CMK (cell line): ENCODE results near the gene CELA1.
"Not testable (repeated sequence)": the region's sequence is repeated elsewhere in the genome, so short reads cannot be mapped to it uniquely, and the experiment has no call there.

ENCODE experiments used
- DNase-seq: peaks from one replicate; pipeline ENCODE4 v3.0.0-alpha.2; 2010; ENCODE audit warnings: low read depth

The CELA1 gene

GRCh38 chr12:51342416-51342815, 4.1 kb downstream of the CELA1 start:
- no peak for DNase-seq

GRCh38 chr12:51341251-51342007, 5.0 kb downstream of the CELA1 start:
- DNase-seq, result peak; percentile 53

DNA sequence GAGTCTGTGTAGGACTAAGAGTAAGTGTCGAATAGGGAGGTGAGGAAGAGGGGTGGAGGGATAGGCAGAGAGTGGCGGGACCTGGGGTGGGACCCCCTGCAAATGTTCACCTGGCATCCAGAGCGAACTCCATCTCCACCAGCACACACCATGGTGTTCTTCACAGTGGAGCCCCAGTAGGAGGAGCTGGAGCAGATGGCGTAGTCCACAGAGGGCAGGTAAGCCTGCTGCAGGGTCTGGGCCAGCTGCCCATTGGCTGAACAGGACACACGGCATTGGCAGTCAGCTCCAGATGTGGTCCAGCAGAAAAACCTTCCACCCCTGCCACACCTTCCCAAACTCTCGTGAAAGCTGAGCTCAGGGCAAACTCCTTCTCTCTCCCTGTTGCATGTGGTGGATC, 6.7 kb downstream of the CELA1 start:
- DNase-seq, result no peak

- DNase-seq, result not testable (repeated sequence)
Measured at GRCh38 chr12:51337336-51337735, 9.1 kb downstream of the CELA1 start.

DNA sequence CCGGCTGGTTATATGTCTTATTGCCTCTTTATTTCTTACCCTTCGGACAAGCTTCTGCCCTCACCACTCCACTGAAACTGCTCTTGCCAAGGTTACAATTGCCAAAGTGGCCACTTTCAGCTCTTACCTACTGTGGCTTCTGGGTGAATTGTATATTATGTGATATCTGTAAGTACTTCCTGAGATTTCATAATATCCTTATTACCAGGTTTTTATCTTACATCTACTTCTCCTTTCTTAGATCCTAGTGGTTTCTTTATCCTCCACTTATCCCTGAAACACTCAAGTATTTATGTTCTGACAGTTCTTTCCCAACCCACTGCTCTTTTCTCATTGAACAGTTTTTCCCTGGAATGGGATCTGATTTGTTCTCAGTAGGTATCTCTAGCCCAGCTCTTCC, 10.5 kb downstream of the CELA1 start:
- no peak for DNase-seq

- DNase-seq, result no peak
Measured at GRCh38 chr12:51334764-51335163, 11.7 kb downstream of the CELA1 start.

GRCh38 chr12:51333536-51333935, 12.9 kb downstream of the CELA1 start:
- DNase-seq, result no peak

DNA sequence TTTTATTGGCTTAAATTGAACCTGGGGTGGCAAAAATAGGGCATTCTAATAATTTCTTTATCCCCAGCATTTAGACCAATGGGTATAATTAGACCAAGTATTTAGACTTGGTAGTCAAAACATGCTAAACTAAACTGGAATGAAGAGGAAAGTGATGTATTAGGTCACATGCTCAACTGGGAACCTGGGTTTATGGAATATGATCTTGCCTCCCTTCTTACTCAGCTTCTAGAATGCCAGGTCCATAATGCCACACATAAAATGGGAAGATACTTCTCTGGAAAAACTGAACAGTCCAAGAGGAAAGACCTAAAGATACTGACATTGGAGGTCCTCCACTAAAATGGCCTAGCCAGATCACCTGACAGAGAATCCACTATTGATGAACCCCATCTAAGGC, 16.3 kb downstream of the CELA1 start:
- no peak for DNase-seq

DNA sequence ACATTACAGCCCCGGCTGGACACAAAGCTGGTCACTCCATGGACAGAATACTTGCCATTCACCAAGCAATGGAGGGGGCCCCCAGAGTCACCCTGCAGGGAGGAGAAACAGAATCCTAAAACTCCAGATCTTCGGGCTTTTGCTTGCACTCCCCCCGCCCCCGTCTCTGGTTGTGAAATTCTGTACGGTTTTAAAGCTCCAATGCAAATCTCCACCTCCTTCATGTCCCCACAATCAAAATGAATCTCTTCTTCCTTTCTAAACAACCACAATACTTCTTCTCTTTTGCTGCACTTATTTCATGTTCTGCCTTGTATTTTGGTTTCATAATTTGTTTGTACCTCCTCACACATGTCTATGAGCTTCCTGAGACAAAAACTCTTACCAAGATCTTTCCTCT, 16.7 kb downstream of the CELA1 start:
- DNase-seq, result no peak

DNA sequence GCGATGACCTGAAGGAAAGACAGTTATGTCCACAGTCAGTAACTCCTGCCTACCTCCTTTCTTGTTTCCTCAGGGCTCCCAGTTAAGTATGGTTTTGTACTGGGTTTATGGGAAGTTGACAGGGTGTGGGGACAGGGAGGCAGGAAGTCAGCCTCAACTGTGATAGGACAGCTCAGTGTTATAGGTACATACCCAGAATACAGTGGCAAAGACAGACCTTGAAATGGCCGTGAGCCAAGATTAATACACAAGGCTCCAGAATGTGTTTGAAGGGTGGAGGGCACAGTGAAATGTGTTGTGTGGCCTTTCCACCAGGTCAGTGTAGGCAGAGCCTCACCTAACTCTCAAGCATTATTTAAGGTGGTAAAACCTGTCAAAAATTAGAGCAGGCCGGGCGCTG, 17.9 kb downstream of the CELA1 start:
- no peak for DNase-seq

GRCh38 chr12:51326698-51327439, 19.6 kb downstream of the CELA1 start:
- DNase-seq, result peak; percentile 73

GRCh38 chr12:51324953-51325352, 21.5 kb downstream of the CELA1 start:
- no peak for DNase-seq

- peak; percentile 70 for DNase-seq
Measured at GRCh38 chr12:51323966-51324895, 22.2 kb downstream of the CELA1 start, which contains the start of gene BIN2. Gene BIN2, minus strand, starts transcription at chr12:51324174. Its CDS starts 72 bp downstream, at chr12:51324102.

- no peak for DNase-seq
Measured at GRCh38 chr12:51323317-51323960, 23.0 kb downstream of the CELA1 start.

- DNase-seq, result no peak
Measured at GRCh38 chr12:51322452-51322851, 24.0 kb downstream of the CELA1 start.

- no peak for DNase-seq
Measured at GRCh38 chr12:51321882-51322281, 24.6 kb downstream of the CELA1 start.

GRCh38 chr12:51320695-51321320, 25.7 kb downstream of the CELA1 start:
- DNase-seq, result no peak

- no peak for DNase-seq
Measured at GRCh38 chr12:51320311-51320694, 26.2 kb downstream of the CELA1 start.

- DNase-seq, result no peak
Measured at GRCh38 chr12:51318846-51319599, 27.5 kb downstream of the CELA1 start.

DNA sequence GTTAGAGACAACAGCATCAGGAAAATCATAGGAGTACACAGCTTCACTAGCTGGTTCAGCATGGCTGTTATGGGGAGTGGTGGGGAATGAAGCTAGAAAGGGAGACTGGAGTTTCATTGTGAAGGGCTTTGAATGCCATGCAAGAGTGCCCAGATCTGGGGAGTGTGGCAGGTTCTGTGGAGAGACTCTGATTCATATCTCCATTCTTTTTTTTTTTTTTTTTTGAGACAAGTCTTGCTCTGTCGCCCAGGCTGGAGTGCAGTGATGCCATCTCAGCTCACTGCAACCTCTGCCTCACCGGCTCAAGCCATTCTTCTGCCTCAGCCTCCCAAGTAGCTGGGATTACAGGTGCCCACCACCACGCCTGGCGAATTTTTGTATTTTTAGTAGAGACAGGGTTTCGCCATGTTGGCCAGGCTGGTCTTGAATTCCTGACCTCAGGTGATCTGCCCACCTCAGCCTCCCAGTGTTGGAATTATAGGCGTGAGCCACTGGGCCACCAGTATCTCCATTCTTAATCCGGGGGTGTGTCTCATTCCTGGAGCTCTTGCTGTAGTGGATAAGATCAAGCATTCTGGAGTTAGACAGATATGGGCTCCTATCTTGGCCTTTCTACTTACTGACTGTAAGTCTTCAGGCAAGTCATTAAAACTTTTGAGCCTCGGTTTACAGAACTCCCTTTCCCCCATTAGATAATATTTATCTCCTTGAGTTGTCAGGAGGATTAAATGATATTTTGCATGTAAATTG, 28.2 kb downstream of the CELA1 start:
- not testable (repeated sequence) for DNase-seq
